GM19467 (cell line): ENCODE data around the gene UBB.
A peak's percentile ranks its signal among the peaks of the same experiment; 100 is the strongest.

Experiments used
- ATAC-seq: cut with Tn5 transposase; IDR thresholded peaks from one replicate; pipeline ENCODE4 v1.9.1; 2021; ENCODE audit warnings: mild to moderate bottlenecking, moderate library complexity; ENCODE audit not compliant: unreplicated experiment

Gene UBB

GRCh38 chr17:16380640-16381495, at the start of gene UBB:
TSS of gene UBB (plus strand) at chr17:16381091. CDS start at chr17:16381908, 817 bp downstream.
- ATAC-seq = peak; percentile 90

- no peak for ATAC-seq
Observed at GRCh38 chr17:16338391-16338790, 42.5 kb upstream of the UBB start.

GRCh38 chr17:16339402-16339801, 41.5 kb upstream of the UBB start:
- no peak for ATAC-seq

- ATAC-seq = no peak
Observed at GRCh38 chr17:16339959-16340358, 40.9 kb upstream of the UBB start.

GRCh38 chr17:16342979-16343378, 37.9 kb upstream of the UBB start:
- no peak for ATAC-seq

GRCh38 chr17:16343569-16343968, 37.3 kb upstream of the UBB start:
- no peak for ATAC-seq

- ATAC-seq = no peak
Observed at GRCh38 chr17:16345565-16345964, 35.3 kb upstream of the UBB start.

- ATAC-seq = no peak
Observed at GRCh38 chr17:16346721-16347271, 34.1 kb upstream of the UBB start.

GRCh38 chr17:16348586-16348985, 32.3 kb upstream of the UBB start:
- ATAC-seq = no peak

- no peak for ATAC-seq
Observed at GRCh38 chr17:16349431-16349830, 31.5 kb upstream of the UBB start.

GRCh38 chr17:16351831-16352230, 29.1 kb upstream of the UBB start:
- no peak for ATAC-seq

- no peak for ATAC-seq
Observed at GRCh38 chr17:16352303-16352666, 28.6 kb upstream of the UBB start.

GRCh38 chr17:16352667-16353316, 28.1 kb upstream of the UBB start:
- ATAC-seq = peak; percentile 39

- ATAC-seq = peak; percentile 48
Observed at GRCh38 chr17:16353317-16354174, 27.3 kb upstream of the UBB start, which contains the start of gene CENPV. TSS of gene CENPV (minus strand) at chr17:16353469. CDS start at chr17:16353436, 33 bp downstream.

- ATAC-seq = no peak
Observed at GRCh38 chr17:16354585-16354984, 26.3 kb upstream of the UBB start.

- ATAC-seq = no peak
Observed at GRCh38 chr17:16358394-16358793, 22.5 kb upstream of the UBB start.

GRCh38 chr17:16361874-16362273, 19.0 kb upstream of the UBB start:
- ATAC-seq = no peak

GRCh38 chr17:16363749-16364536, 16.9 kb upstream of the UBB start:
- ATAC-seq = no peak

GRCh38 chr17:16364625-16365024, 16.3 kb upstream of the UBB start:
- ATAC-seq = no peak

- no peak for ATAC-seq
Observed at GRCh38 chr17:16371742-16372141, 9.1 kb upstream of the UBB start.
